Osteocyte (in vitro differentiated cells): ENCODE data around the gene ENOX1. TPM values are rescaled to one million over a fixed set of nuclear protein-coding genes. Genes with fewer than 3 reads are reported as not detected.
A peak's percentile ranks its signal among the peaks of the same experiment; 100 is the strongest.

Experiments used
- DNase-seq: peaks from one replicate; pipeline ENCODE4 v3.0.0; 2021; ENCODE audit warnings: mixed read lengths; ENCODE audit not compliant: unreplicated experiment; ENCODE audit errors: extremely low spot score
- H3K27ac Mint-ChIP-seq: one replicate; pipeline ENCODE4 v1.8.0; 2021; ENCODE audit warnings: mild to moderate bottlenecking, mixed read lengths; ENCODE audit not compliant: unreplicated experiment
- H3K27me3 Mint-ChIP-seq: one replicate; pipeline ENCODE4 v1.8.0; 2021; ENCODE audit warnings: mixed read lengths; ENCODE audit not compliant: unreplicated experiment
- H3K36me3 Mint-ChIP-seq: one replicate; pipeline ENCODE4 v1.8.0; 2021; ENCODE audit warnings: mixed read lengths; ENCODE audit not compliant: unreplicated experiment
- H3K4me1 Mint-ChIP-seq: one replicate; pipeline ENCODE4 v1.8.0; 2021; ENCODE audit warnings: mixed read lengths; ENCODE audit not compliant: unreplicated experiment
- H3K4me3 Mint-ChIP-seq: one replicate; pipeline ENCODE4 v1.8.0; 2021; ENCODE audit warnings: mild to moderate bottlenecking, moderate library complexity, mixed read lengths; ENCODE audit not compliant: unreplicated experiment
- H3K9me3 Mint-ChIP-seq: one replicate; pipeline ENCODE4 v1.8.0; 2021; ENCODE audit warnings: mixed read lengths; ENCODE audit not compliant: unreplicated experiment
- total RNA-seq: library from RNA; stranded (reverse); gene quantifications from 2 replicates; pipeline ENCODE4 v1.2.1, GENCODE V29; 2021
- TF ChIP-seq, protein P1 (sequence below): fragments of 200-600 bp; sonication (generic); IDR thresholded peaks from 2 replicates; pipeline ENCODE4 v1.5.0; 2021; ENCODE audit warnings: antibody characterized with exemption, mild to moderate bottlenecking, moderate library complexity

The ENOX1 gene
- total RNA-seq, 1 donor from 2014 or later, result 5.9 TPM

GRCh38 chr13:43227721-43228120, 559.1 kb downstream of the ENOX1 start:
- Mint-ChIP-seq H3K4me3 (no peak overlapping the region), H3K27me3 (no peaks in the 10 kb centered on the region), H3K27ac (no peak overlapping the region), H3K9me3 (no peaks in the 10 kb centered on the region), H3K36me3 (no peaks in the 10 kb centered on the region), H3K4me1 (peaks cover 48% of the 10 kb centered on the region)
- TF ChIP-seq, protein P1, sequence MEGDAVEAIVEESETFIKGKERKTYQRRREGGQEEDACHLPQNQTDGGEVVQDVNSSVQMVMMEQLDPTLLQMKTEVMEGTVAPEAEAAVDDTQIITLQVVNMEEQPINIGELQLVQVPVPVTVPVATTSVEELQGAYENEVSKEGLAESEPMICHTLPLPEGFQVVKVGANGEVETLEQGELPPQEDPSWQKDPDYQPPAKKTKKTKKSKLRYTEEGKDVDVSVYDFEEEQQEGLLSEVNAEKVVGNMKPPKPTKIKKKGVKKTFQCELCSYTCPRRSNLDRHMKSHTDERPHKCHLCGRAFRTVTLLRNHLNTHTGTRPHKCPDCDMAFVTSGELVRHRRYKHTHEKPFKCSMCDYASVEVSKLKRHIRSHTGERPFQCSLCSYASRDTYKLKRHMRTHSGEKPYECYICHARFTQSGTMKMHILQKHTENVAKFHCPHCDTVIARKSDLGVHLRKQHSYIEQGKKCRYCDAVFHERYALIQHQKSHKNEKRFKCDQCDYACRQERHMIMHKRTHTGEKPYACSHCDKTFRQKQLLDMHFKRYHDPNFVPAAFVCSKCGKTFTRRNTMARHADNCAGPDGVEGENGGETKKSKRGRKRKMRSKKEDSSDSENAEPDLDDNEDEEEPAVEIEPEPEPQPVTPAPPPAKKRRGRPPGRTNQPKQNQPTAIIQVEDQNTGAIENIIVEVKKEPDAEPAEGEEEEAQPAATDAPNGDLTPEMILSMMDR, result no peak
- DNase-seq, result no peak

- Mint-ChIP-seq H3K4me3 (no peak overlapping the region), H3K9me3 (no peaks in the 10 kb centered on the region), H3K36me3 (no peaks in the 10 kb centered on the region), H3K4me1 (peaks cover 28% of the 10 kb centered on the region), H3K27ac (no peak overlapping the region), H3K27me3 (no peaks in the 10 kb centered on the region)
- no peak for DNase-seq
- TF ChIP-seq, protein P1, result no peak
Observed at GRCh38 chr13:43223216-43223615, 563.6 kb downstream of the ENOX1 start.

GRCh38 chr13:43222086-43222485, 564.7 kb downstream of the ENOX1 start:
- no peaks in the 10 kb centered on the region for H3K36me3 Mint-ChIP-seq
- H3K4me1 Mint-ChIP-seq, result peaks cover 25% of the 10 kb centered on the region
- no peak overlapping the region for H3K4me3 Mint-ChIP-seq
- TF ChIP-seq, protein P1, result no peak
- H3K27me3 Mint-ChIP-seq, result no peaks in the 10 kb centered on the region
- DNase-seq, result no peak
- no peaks in the 10 kb centered on the region for H3K9me3 Mint-ChIP-seq
- peak overlapping the region; percentile 71 for H3K27ac Mint-ChIP-seq

DNA sequence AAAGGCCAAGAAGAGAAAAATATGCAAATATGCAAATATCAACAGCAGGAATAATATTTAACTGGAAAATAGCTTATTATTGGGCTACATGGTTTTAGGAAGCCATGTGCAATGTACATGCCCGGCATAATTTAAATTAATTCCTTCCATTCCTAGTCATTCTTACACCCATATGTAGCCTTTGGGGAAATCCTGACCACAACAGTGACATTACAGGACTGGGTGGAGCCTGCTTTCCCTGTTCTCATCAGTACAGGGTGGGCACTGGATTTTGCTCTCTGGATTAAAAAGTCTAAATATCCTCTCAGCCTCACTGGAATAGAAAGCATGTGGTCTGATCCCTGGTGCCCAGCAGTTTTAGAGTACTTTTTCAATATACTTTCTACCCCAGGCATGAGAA, 565.2 kb downstream of the ENOX1 start:
- H3K36me3 Mint-ChIP-seq, result no peaks in the 10 kb centered on the region
- no peak overlapping the region for H3K4me3 Mint-ChIP-seq
- DNase-seq, result no peak
- TF ChIP-seq, protein P1, result no peak
- no peaks in the 10 kb centered on the region for H3K9me3 Mint-ChIP-seq
- no peaks in the 10 kb centered on the region for H3K27me3 Mint-ChIP-seq
- H3K4me1 Mint-ChIP-seq, result peaks cover 25% of the 10 kb centered on the region
- H3K27ac Mint-ChIP-seq, result peak overlapping the region; percentile 71

- TF ChIP-seq, protein P1, result no peak
- no peak overlapping the region for H3K4me3 Mint-ChIP-seq
- H3K9me3 Mint-ChIP-seq, result no peaks in the 10 kb centered on the region
- H3K36me3 Mint-ChIP-seq, result peaks cover 2% of the 10 kb centered on the region
- H3K27me3 Mint-ChIP-seq, result no peaks in the 10 kb centered on the region
- no peak for DNase-seq
- peaks cover 25% of the 10 kb centered on the region for H3K4me1 Mint-ChIP-seq
- H3K27ac Mint-ChIP-seq, result peak overlapping the region; percentile 57
Observed at GRCh38 chr13:43220873-43221595, 565.7 kb downstream of the ENOX1 start.
